Left renal pelvis (tissue), 4 donors: ENCODE measurements around the gene PCSK2. TPM values are rescaled to one million over a fixed set of nuclear protein-coding genes. Genes with fewer than 3 reads are reported as not detected.

ENCODE experiments used
- DNase-seq, 4 donors: peaks; one replicate each; pipeline ENCODE4 v3.0.0-alpha.2; 2013; ENCODE audit warnings: low read depth in 4 of 4, low spot score in 3 of 4
- polyA plus RNA-seq, 4 donors: library from polyadenylated mRNA; unstranded; fragments of 120-200 nt; gene quantifications; one replicate each; pipeline ENCODE4 v1.2.1, GENCODE V29; 2013; ENCODE audit not compliant: insufficient read length in 4 of 4

The PCSK2 gene
- polyA plus RNA-seq, 4 donors: 0.60 to 1.9 (median 1.3) TPM

DNA sequence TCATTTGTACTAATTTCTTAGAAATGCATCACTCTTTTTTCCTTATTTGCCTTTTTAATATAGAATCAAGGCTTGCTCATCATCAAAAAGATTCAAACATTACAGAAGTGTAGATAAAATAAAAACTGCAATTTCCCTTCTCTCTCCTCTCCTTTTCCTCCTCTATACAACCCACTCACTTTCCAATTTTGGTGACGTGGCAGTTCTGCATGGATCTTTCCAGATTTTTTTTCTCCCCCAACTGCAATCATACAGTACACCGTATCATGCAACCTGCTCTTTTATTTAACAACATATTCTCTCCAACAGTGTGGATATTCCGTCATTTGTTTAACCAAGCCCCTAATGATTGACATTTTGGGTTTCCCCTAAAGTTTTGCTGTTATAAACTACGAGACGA lies 163.8 kb downstream of the PCSK2 start:
- DNase-seq: no peak

DNA sequence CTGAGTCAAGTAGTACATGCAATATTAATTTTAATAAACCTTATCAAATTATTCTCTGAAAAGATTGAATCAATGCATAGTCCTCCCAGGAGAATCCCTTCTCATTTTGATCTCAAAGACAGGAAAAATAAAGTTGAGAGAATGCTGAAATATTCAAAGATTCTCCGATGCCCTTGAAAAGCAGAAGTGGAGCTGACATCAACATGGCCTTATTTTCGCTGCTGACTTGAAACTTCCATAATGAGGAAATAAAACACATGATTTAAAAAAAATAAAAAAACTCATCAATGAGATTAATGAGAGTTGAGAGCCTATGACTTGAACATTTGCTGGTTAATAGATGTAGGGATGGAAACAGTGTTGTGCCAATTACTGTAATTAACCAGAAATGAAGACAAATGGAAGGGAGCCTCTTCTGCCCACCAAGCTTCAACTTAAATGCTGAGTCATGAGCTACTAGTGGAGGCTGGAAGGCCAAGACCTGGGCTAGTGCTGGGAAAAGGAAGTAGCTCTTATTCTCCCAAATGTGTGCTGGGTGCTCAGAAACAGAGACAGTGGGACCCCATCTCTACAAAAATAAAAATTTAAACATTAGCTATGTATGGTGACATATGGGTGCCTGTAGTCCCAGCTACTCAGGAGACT lies 164.4 kb downstream of the PCSK2 start:
- DNase-seq: no peak

DNA sequence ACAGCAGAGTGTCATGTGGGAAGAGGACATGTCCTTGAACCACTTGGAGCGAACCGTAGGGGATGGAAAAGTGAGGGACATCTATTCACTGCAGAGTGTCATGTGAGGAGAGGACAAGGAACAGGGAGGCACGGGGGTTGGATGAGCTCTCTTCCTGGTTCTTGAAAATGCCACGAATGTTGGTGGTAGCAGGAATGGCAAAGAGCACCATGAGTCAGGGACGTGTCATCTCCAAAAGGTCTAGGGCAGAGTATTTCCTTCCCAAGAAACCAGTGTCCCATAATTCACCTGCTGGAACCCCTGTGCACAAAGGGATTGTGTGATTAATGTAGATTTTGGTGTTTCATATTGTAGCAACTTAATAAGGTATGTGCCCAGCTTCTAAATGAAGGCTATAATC lies 167.6 kb downstream of the PCSK2 start:
- DNase-seq: no peak

DNA sequence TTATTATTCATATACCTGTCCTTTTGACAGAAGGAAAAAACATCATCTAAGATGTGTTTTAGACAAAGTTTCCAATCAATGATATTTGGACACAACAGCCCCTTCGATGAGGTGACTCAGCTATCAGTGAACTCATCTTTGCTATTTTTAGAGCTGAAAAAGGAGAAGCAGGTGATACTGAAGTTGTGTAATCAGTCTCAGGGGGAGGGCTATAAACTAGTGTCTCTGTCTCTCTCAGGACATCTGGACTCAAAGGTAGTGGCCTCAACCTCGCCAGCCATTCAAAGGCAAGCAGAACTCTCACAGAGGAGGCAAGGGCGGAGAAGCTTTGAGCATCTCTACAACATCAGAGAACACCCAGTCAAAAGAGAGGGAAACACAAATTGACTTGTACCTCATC lies 168.9 kb downstream of the PCSK2 start:
- DNase-seq: no peak

DNA sequence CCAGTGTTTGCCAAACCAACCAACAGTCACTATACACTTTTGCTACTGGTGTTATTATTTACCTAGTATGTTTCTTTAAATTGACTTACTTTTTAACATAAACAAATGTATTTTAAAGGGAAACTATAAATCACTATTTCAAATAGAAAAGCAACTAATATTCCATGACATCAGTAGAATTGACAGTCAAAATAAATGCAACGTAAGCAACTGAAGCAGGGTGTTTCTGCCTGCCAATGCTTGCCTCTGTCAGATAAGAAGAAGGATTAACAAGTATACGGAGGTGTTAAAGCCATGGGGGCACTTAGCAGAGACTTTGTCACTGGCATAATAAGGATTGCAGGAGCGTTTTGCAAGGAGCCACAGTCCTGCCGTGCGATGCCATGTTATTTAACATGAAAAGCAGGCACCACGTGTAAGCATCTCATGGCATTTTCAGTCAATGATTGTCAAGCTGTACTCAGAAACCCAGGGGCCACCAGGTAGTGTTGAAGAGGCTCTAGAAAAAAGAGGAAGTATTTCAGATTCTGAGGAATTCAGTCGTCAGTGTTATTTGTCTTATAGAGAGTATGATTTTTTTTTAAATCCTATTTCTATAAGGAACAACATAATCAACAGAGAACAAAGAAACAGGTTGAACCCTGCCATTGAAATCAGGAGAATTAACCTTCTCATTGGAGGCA lies 172.6 kb downstream of the PCSK2 start:
- no peak for DNase-seq

DNA sequence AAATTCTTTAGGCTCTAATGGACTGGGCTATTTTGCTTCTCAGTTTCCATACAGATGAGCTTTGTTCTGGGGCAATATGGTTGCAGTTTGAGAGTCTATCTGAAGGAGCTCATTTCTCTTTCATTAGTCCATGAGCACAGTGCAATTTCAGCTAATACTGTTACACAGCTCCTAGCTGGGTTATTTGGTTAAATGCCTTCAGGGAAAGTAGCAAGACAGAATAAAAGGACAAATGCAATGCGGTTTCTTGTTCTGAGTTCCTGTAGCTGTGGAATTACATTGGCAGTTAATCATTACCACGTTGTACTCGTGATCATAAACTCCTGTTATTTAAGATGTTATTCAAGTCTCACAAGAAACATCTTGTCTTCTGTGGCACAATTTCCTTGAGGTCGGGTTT lies 176.6 kb downstream of the PCSK2 start:
- DNase-seq: peak in 1 of 4 donors; percentile 18

DNA sequence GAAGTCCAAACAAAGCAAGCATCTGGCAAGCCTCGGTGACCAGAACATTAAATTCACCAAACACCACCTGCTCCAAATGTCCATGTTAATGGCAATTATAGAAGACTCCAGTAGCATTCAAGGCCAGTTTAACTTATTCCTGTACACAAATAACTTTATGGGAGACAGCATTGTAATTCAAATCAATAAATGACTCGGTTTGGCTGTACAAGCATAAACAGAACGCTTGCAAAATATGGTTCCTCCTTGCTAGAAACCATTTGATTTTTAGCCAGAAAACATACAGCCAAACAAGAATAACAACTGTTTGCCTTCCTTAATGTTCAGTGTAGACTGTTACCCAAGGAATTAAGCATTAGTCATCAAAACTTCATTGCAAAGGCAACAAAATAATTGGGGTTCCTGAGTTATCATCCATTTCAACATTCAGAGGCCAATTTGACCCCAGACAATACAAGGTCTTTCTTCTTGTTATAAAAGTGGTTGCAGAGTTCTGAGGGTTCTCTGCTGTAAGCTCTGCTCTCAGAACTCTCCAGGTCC lies 179.3 kb downstream of the PCSK2 start:
- no peak for DNase-seq

DNA sequence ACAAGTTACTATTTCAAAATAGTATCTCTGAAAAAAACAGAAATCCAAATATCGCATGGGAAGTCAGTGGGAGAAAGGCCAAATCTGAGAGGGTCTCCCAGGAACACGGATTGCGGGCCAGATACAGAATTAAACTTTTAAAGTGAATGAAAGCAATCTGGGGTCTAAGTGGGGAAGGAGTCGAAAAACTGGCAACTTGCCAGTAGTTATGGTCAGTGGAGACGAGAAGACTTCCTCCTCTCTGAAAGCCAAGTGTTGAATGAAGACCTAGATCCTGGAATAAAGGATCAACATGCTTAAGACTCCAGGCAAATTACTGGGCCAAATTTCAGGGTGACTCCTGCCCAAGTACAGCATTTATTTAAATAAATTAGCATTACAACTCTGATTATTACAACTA lies 180.7 kb downstream of the PCSK2 start:
- no peak for DNase-seq

DNA sequence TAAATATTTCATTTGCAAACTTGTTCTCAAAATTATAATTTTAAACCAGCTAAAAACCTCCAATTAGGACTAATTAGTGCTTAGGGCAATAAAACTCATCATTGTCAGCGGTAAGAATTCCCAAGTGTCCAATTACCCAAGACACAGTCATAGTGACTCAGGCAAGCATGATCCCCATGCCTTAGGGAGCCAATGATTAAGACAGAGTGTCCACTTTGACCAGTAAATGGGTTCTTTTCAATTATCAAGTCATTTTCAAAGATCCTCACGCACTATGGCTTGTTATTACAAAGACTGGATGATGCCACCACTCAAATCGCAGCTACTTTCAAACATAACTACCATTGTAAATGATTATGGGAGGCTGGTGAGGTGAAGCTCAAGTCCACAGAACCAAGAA lies 190.4 kb downstream of the PCSK2 start:
- DNase-seq: no peak

DNA sequence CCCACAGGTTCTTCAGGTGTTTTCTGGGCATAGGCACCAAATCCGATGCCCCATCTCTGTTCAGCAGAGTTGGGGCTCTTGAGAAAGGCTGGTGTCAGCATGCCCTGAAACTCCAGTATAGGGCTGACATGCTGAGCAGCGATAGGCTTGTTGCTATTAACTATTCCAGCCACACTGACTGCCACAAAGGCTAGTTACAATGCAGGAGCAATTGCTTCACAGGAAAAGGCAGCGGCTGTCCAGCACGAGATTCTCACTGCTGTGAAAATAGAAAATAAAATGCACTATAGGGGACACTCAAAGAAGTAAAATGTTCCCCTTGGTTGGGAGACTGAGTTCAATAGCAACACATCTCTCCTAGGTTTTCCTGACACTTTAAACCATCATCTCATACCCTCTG lies 191.9 kb downstream of the PCSK2 start:
- no peak for DNase-seq

DNA sequence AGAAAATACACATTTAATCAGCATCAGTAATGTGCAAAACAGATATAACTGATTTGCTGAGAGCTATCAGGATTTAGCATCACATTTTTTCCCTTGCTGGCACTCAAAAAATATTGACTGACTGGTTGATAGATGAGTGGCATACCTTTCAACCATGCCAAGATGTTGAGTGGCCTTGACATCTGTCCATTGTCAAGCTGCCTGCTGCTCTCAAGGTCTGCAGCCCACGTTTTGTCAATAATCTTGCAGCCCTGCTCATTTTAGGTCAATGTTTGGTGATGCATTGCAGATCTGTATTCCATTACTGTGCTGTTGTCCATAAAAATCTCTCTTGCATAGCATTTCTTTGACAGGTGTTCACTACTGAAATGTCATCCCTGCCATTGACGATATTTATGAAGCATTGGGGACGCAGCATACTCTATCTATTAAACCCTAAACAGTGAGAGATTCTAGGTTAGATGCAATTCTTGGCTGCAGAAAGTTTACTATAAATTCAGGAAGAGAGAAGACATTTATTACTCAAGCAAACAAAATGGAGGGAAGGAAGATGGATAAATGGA lies 192.7 kb downstream of the PCSK2 start:
- DNase-seq: no peak

DNA sequence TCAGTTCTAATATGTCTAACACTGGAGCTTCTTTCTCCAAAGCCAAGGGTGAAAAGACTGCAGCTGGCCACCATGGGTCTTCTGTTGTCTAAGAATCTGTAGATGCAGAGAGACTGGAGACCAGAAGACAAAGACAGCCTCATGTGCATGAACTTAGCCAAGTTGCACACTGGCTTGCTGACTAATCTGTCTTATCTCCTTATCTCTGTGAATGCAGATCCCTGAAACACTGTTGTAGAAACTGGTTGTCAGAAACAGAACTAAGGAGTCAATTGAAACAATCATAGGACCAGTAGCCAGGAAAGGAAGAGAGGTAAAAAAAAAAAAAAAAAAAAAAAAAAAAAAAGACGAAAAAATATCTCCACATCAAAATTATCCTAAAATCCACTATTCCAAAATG lies 194.7 kb downstream of the PCSK2 start:
- no peak for DNase-seq

DNA sequence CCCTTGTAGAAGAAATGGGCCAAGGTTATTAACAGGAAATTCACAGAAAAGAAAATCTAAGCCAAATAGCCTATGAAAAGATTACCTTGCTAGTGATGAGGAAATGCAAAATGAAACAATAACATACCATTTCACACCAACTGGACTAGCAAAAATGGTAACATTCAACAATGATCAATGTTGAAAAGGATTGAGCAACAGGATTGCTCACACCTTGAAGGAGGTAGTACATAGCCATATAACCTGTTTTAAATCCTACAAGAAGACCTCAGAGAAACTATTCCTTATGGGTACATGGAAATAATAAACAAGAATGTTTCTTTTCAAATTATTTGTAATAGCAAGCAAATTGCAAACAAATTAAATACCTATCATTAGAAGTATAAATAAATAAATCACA lies 196.9 kb downstream of the PCSK2 start:
- DNase-seq: no peak

DNA sequence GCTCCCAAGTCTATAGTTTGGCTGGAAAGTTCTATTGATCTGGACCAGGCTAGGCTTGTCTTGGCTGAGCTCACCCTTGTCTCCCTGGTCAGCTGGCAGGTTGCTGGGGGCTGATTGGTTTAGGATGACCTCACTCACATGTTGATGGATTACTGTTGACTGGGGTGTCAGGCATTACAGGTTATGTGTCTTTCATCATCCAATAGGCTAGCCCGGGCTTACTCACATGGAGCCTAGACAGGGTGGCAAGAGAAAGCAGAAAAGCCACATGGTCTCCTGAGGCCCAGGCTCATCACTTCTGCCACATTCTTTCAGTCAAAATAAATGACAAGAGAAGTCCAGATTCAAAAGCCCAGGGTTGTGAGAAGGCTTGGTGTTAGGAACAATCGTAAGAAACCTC lies 200.8 kb downstream of the PCSK2 start:
- no peak for DNase-seq

DNA sequence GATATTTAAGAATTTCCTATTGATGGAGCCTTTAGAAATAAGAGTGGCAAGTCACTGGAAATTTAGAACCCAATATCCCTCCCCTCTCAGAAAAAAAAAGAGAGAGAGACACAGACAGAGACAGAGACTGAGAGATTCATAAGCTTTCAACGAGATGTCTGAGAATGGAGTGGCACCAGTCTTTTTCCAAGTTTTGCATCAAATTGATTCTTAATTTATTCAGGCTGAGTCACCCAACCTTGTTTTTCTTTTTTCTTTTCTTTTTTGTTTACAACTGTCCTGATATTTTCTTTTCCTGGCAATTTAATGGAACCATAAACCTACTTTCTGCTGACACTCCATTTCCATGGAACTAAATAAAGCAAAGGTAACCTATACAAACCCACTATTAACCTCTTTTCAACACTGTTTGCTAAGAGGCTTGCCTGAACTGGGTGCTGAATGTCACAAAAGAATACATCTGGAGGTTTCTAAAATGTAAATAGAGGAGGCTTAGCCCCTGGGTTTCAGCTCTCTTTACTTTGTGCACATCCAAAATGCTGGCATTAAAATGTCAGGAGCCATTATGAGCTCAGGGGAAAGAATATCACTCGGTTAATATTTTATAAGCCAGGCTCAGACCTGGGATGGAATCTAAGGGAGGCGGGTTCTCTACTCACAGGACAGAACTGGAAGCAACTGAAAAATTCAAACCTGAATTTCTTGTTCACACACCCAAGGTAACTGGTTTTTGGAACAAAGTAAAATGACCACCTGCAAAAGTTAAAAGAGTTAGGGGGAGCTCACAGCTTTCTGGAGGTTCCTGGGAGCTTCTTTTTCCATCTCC lies 203.5 kb downstream of the PCSK2 start:
- DNase-seq: no peak

DNA sequence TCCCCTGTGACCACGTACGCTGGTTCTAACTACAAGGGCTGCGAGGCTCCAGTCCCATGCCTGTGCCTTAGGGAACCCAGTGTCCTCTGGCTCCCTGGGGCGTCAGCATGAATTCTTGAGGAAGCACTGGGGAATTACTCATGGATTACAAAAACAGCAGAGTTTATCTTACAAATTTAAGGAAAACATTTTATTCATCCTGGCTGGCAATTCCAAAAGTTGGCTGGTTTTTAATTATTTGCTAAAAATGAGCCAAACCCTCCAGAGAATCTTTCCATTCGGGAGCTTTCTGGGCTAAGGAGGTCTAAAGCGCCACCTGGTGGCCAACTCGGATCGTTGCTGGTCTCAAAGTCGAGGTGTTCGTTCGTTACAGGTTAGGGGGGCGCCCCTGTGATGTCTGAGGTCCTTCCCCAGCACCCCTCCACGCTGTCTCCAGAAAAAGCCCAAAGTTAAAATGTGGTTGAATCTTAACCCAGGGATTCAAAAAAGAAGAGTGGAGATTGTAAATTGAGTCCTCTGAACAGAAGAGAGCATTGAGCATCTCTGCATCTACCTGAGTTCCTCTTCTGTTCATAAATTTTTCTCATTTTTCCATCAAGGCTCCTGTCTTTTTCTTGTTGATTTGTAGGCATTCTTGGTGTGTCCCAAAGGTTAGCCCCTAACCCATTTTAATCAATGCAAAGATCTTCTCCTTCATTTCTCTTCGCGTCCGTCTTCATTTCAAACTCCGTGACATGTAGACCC lies 205.0 kb downstream of the PCSK2 start:
- peak in 2 of 4 donors; percentile 37 to 38 for DNase-seq

DNA sequence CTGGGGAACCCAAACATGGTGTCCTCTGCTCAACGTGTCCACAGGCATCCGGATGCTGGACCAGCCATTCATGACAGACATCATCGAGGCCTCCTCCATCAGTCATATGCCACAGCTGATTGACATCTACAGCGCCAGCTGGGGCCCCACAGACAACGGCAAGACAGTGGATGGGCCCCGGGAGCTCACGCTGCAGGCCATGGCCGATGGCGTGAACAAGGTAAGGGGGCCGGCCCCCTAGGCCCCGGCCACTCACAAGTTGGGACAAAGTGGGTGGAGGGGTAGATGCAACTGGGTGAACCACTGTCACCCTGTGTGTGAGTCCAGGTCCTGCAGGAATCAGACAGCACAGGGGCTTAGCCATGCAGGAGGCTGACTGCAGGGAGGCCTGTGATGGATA lies 209.8 kb downstream of the PCSK2 start:
- no peak for DNase-seq

DNA sequence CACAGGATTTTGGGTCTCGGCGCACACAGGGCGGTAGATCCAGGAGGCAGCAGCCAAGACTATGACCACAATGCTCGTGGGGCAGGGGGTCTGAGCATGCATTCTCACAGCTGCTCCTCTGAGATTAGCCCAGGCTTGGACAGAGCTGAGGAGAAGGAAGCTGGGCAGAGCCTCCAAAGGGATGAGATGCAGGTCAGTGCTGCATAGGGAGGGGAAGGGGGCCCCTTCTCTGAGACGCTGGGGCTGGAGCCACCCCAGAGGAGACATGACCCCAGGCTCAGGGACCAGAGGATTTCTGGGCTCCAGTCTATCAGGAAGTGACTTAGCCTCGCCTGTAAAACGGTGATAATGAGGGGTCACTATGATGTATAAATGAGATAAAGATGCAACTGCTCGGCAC lies 210.4 kb downstream of the PCSK2 start:
- DNase-seq: no peak

DNA sequence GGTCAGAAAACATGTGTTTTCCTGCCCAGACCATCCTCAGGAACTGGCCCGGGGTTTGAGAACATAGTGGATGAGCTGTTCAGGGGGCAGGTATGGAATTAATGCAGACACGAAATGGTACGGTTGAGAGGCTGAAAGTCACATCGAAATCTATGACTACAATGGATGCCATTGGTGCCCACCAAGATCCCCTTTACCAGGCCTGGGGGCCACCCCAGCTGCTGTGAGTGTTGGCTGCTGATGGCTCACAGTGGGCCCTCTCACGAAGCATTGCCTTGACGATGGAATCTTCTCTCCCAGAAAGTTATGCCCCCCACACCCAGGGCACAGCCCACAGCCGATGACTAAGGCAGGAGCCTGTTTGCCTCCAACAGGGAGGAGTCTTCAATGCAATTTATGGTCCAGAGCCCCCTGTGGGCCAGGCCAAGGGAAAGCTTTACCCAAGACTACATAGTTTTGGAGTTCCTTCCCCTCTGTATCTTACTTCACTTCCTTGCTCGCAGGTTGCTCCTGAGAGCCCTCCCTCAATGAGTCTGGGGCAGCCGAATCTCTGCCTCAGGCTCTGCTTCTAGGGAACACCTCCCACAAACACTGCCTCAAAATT lies 211.7 kb downstream of the PCSK2 start:
- DNase-seq: no peak
